T-helper 22 cell (primary cell): ENCODE data around the gene NEAT1.
"Not testable (repeated sequence)": the region's sequence is repeated elsewhere in the genome, so short reads cannot be mapped to it uniquely, and the experiment has no call there.

Experiments used
- DNase-seq: peaks from one replicate; pipeline ENCODE4 v3.0.0-alpha.2; 2020; ENCODE audit warnings: low read depth

Gene NEAT1

DNA sequence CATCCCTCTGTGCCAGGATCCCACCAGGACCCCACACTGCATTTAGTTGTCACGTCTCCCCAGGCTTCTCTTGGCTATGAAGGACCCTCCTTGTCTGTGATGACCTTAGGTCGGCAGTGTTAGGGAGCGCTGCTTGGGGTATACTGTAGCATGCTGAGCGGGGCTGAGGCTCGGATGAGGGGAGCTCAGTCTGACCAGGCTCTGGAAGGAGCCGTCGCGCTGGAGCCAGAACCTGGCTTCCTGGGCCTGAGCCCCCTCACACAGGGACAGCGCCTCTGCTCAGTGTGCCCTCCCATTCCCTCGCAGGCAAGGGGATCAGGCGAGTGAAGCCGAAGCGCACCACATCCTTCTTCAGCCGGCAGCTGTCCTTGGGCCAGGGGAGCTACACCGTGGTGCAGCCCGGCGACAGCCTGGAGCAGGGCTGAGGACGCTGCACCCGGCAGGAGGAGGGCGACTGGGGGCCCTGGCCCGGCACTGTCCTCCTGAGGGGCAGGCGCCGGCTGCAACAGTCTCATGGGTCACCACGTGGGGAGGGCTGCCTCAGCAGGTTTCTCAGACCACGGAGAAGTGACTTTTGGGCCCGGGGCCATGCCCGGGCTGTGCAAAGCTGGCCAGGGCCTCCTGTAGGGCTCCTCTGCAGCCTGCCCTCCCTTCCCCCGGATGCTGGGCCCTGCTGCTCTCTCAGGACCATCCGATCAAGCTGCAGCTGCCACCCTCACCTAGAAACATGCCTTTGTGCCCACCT is 11.5 kb upstream of the NEAT1 start:
- DNase-seq = no peak

DNA sequence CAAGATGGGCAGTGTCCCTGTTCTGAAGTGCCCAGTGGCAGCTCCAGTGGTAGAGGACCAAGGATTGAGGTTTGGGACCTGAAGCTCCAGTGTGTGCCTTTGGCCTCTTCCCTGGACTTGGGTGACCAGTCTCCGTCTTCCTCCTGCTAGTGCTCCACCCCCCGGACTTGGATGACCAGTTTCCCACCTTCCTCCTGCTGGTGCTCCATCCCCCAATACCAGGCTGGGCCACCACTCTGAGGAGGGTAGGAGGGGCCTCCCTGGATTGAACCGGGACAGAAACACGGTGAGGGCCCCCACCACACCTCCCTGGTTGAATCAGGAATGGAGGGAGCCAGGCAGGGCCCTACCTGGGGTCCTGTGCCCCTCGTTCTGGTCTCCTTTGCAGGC is 10.9 kb upstream of the NEAT1 start:
- no peak for DNase-seq

DNA sequence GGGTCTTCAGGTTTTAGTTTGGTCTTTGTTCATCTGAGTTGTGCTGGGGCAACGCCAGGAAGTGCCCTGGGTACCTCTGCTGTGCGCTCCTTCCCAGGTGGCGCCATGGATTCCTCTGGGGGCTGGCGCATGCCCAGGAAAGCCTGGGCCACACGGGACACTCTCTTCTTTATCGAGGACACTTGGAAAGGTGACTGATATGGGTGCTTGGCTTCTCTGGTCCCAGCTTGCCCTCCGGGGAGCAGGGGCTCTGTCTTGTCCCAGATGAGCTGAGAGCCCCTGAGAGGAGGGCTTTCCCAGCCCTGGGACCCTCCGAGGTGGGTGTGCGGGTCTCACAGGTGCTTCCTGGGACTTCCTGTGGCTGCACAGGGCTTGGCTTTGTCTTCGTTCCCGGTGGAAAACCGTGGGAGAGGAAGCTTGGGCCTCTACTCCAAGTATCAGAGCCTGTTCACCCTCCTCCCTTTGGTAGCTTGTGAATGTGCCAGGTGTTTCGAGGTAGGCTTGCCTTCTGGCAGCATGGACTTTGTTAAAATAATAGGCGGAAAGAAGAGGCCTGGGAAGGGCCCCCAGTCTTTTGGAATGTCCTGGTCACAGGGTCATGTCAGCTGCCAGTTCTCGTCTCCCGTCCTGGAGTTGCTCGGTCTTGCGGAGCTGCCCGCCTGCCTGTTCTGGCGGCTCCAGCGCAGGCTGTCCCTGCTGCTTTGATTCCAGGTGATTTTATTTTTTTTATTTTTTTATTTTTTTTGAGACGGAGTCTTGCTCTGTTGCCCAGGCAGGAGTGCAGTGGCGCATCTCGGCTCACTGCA is 10.1 kb upstream of the NEAT1 start:
- DNase-seq = no peak

DNA sequence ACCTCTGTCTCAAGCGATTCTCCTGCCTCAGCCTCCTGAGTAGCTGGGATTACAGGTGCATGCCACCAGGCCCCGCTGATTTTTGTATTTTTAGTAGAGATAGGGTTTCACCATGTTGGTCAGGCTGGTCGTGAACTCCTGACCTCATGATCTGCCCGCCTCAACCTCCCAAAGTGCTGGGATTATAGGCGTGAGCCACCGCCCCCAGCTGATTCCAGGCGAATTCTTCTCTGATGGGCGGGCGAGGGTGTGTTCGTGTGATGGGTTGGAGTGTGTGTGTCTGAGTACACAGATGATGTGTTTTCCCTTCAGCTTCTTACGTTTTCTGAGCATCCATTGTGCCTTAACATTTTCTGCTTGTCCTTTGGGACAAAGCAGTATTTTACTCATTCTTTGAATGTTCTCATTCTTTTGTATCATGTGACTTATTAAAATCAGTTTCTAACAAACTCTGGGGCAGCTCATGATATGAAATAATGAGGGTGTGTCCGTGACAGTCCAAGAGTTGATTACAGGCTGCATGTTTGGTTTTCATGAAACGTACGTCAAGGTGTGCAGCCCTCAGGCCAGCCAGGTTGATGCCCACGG is 9.4 kb upstream of the NEAT1 start:
- not testable (repeated sequence) for DNase-seq

DNA sequence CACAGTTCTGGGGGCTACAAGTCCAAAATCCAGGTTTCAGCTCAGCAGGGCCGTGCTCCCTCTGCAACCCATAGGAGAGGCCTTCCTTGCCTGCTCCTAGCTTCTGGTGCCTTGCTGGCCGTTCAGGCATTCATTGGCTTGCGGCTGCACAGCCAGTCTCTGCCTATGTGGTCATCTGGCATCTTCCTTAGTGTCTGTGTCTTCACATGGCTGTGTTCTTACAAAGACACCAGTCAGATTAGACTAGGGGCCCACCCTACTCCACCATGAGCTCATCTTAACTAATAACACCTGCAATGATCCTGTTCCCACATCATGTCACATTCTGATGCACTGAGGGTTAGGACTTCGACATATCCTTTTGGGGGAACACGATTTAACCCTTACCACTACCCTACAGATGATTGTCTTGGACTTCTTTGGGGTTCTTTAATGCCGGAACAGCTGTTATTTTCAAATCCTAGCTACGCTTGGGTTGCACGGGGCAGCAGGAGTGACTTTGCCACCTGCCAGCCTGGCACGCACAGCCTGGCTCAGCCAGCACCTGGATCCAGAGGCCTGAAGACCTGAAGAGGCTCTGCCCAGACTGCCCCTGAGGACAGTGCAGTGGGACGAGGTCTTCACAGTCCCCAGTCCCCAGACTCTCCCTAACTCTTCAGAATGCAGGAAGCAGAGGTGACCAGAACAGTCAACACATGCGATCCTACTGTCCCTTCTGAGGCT is 7.7 kb upstream of the NEAT1 start:
- no peak for DNase-seq

DNA sequence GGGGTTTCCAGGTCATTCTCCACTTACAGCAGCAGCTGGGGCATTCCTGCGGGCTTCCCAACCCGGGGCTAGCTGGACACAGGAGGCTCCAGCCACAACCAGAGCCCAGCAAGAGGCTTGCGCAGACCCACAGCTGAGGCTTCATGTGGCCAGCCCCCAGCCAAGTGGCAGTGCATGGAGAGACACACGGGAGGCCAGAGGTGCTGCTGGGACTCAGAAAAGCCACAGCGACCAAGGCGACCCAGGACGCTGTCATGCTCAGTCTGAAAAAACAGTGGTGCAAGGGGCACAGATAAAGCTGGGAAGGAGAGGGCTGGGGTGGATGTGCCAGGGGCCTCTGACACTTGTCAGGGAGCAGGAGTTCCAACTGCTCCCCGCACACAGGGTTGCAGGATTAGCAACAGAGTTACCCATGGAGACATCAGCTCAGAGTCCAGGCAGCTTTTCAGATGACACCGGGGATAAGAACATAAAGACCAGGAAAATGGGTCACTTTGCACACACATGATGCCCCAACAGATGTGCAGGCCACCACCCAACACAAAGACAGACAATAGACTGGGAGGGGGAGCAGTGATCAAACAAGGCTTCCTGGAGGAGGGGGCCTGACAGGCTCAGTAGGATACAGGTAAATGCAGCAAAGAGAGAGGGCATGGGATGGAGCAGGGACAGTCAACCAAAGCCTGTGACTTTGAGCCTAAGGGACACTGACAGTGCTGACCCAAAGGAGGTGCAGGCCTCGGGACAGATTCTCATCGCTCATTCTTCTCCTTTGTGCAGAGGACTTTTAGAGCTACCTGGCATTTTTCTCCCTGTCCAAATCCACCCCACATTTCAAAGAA is 6.9 kb upstream of the NEAT1 start:
- DNase-seq = no peak

DNA sequence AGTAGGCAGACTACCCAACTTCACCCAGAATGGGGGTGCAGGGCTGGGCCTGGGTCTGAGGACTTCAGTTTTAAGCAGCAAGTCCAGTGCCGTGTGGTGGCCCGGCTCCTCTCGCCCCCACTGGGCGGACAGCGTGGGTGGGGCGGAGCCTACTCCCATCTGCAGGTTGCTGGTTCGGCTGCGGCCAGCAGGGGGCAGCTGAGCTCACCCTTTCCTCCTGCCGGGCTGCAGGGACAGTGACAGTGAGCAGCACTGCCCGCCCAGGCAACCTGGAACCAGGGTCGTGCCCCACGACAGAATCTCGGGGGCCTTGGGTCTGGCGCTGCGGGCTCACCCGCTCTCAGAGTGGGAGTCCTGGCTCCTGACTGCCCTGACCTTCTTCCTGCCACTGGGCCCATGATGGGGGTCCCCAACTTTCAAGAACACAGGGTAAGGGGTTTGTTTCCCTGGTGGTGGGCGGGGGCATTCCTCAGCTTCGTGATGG is 6.2 kb upstream of the NEAT1 start:
- DNase-seq = peak; percentile 76

DNA sequence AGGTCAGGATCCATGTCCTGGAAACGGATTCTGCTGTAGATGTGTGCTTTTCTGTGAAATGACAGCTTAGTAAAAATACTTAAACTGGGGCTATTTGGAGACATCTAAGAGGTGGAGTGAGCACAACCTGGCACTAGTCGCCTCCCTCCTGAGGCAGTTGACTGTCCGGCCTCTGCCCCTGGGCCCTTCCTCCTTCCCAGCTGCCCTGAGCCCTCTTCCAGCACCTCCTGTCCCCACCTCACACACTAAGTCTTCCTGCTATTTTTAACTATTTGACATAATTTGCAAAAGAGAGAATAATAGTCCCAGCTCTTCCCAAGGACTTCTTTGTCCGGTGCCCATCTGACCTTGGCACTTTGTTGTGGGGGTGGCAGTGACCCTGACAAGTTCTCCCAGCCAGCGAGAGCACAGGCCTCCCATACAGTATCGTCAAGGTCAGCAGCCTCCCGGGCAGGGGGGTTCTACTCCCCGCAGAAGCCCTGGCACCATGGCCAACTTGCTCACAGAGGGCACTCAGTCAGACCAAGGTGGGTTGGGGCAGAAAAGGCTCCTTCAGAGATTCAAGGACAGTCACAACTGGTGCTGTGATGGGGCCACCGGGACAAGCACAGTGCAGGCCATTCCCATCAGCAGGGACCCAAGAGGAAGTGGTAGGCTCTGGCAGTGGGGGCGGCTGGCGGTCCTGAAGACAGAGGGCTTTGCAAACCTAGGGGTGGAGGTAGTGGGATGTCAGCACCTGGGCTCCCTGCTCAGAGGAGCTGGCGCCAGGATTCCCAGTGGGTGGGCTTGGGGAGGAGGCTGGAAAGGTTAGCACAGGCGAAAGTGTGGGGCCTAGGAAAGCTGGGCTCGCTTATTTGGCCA is 5.5 kb upstream of the NEAT1 start:
- DNase-seq = no peak

DNA sequence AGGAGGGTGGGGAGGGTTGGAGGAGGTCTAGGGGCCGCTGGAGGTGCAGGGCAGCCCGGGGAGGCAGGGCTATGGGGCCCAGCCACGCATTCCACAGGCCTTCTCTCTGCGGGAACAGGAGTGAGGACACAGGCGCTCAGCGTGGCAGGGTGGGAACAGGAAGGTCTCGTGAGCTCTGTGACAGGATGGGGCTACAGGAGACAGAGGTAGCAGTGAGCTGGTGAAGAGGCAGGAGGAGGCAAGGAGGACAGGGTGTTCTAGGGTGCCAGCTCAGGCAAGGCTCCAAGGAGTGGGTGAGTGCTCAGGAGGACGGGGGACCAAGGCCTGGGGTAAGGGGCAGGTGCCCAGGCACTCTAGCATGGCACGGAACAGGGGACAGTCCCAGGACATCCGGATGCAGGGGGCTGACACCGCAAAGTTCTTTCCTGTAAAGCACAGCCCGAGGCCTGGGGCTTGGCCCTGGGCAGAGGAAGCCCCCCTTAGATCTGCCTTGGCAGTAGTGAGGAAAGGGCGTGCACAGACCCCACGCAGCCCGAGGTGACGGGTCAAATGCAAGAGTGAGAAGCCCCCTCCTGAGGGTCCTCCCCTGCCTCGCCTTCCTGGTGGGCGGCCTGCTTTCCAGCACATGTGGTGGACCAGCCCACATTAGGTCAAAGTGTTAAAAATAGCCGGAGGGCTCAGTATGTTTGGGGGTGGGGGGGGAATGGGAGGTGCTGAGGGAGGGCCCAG is 4.7 kb upstream of the NEAT1 start:
- DNase-seq = no peak

DNA sequence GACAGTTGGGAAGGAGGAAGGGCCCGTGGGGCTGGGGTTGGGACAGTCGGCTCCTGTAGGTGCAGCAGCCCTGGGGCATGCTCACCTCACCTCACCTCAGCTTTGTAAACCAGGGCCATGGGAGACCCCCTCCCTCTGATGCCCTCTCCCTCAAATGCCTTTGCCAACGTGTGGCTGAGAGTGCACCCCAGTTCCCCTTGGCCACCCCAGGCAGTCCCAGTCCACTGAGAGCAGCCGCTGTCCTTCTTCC is 4.2 kb upstream of the NEAT1 start:
- no peak for DNase-seq

DNA sequence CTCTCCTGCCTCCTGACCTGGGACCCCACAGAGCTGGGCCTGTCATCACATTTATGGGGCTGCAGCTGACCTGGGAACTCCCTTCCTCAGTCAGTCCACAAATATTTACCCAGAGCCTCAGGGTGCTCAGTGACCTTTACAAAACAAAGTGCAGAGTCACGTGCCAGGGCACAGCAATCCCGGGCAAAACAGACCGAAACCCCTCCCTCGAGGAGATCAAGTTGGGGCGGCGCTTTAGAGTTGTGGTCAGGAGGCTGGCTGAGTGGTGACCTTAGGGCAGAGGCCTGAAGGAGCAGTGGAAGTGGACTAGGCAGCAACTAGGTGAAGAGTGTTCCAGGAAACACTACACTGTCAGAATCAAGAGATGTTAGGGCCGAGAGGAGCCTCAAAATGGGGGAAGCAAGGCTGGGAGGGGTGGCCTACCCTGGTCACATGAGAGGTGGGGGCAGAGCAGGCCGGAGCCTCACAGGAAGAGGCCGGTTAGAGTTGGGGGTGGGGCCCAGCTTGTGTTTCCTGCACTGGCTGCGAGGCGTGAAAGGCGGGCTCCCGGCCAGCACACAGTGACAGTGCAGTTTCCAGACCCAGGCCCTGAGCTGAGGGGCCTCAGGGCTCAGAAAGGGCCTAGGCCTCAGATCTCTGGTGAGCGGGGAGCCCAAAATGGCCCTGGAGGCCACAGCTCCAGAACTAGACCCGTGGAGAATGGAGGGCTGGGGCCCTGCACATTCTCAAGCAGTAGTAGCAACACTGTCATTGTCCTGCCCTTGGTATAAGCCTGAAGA is 3.7 kb upstream of the NEAT1 start:
- peak; percentile 50 for DNase-seq

DNA sequence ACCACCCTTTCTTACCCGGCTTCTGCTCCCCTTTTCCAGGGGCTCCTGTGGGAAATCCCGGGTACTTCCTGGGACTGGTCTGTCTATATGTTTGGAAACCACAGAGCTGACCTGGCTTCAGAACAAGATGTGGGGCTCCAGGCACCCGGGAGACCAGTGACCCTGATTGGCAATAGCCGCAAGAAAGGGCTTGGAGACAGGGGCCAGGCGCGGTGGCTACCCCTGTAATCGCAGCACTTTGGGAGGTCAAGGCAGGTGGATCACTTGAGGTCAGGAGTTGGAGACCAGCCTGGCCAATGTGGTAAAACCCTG is 3.2 kb upstream of the NEAT1 start:
- DNase-seq = no peak

DNA sequence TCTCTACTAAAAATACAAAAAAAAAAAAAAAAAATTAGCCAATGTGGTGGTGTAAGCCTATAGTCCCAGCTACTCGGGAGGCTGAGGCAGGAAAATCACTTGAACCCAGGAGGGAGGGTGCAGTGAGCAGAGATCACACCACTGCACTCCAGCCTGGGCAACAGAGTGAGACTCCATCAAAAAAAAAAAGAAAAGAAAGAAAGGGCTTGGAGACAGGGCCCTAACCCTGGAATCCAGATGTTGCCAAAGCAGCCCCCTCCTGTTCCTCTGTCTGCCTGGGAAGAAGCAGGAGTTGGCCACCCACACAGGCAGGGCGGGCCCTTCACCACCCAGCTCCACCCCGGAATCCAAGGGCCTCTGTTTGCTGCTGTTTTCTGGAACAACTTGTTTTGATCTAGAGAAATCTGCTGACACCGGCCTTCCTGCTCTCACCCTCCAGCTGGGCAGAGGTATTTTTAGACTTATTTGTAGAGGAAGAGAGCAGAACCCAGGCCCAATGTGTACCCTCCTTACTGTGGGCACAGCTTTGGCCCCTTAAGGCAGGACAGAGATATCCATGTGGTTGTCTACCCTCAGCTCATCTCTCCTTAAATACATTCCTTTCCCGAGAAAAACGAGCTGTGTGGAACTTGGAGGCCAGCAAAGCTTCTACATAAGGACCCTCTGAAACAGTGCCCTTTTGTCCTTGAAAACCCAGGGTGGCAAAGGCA is 2.7 kb upstream of the NEAT1 start:
- peak; percentile 54 for DNase-seq

DNA sequence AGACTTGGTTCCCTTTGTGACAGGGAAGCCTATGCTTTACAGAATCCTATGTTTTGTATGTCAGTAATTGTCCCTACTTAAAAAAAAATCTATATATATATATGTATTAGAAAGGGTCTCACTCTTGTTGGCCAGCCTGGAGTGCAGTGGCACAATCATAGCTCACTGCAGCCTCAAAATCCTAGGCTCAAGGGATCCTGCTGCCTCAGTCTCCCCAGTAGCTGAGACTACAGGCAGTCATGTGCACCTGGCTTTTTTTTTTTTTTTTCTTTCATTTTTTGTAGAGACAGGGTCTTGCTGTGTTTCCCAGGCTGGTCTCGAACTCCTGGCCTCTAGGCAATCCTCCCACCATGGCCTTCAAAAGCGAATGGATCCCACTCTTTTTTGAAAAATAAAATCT is 2.1 kb upstream of the NEAT1 start:
- DNase-seq = no peak

DNA sequence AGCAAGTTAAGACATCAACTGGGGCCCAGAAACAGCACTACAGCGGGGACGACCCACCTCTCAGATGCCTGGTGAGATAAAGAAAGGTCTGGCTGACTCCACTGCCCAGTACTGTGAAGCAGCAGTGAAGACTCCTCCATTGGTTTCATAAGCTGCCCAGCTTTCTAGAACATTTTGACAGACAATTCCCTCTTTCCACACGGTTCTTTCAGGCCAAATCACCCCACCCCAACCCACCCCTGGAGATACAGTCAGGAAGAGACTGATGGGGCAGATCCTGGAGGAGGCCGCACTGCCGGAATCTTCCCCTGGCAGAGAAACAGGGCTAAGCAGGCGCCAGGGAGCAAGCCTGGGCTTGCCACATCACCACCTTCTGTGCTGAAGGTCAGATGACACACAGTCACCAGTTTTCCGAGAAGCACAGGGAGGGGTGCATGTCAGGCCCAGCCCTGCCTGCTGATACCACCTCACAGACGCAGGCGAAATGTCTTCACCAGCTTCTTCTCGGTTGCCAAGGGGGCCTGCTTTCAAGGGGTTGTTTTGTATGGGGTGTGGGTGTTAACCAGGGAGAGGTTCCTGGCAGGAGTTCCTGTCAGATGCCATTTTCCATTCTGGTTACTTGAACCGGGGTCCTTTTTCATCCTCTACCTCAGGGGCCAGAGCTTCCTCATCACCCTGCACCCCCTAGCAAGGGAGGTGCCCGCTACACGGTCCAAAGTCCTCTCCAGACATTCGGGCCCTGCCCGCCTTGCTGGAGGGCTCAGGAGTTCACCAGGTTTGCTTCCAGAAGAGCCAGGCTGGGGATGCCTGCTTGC is 1.4 kb upstream of the NEAT1 start:
- peak; percentile 89 for DNase-seq

DNA sequence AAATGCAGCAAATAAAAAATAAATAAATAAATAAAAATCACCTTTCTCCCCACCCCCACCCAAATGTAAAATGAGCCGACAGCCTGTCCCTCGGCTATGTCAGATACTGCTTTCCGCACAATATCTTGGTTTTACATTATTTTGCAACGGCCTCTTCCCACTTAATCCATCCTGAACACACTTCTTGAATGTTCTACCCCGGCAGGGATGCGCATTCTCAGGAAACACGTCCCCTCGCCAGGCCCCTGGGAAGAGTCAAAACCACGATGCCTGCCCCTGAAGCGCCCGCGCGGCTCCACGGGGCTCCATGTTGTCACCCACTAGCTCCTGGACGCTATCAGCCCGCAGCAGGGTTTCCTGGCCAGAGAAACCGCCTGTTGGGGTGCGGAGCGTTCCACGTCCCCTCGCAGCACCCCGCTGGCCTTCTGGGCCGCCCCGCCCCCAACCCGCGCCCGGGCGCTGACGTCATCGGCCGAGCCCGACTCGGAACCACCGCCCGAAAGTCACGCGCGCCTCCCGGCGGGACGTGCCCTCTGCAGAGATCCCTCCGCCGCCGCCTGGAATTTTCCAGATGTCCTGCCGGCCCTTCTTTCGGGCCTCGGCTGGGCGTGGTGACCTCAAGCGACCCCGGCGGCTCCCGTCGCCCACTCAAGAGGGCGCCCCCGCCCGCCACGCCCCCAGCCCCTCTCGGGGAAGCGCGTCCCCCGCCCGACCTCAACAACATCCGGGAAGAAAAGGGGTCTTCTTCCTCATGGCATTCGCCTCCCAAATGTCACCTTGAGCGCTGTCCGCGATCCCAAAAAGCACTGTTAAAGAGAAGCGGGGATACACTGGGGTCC is 585 bp upstream of the NEAT1 start:
- DNase-seq = peak; percentile 79
